Measurements from ENCODE around the gene MBNL2.

- TF ChIP-seq CTCF (IDR thresholded peaks at IDR 0.05) (no peak), POLR2A (IDR thresholded peaks at IDR 0.05) (no peak)
These were observed 110.6 kb downstream of the MBNL2 start for GRCh38 chr13:97332742-97333141.
